GM21723 (cell line): ENCODE results near the gene TXNRD1.
"Not testable (repeated sequence)": the region's sequence is repeated elsewhere in the genome, so short reads cannot be mapped to it uniquely, and the experiment has no call there.

Experiments used
- ATAC-seq: cut with Tn5 transposase; IDR thresholded peaks from one replicate; pipeline ENCODE4 v1.9.1; 2021; ENCODE audit warnings: mild to moderate bottlenecking, moderate library complexity; ENCODE audit not compliant: unreplicated experiment

TXNRD1 gene

GRCh38 chr12:104189915-104190555, 25.5 kb upstream of the TXNRD1 start:
- ATAC-seq, result no peak

- ATAC-seq, result no peak
Measured at GRCh38 chr12:104190641-104191176, 24.9 kb upstream of the TXNRD1 start.

GRCh38 chr12:104197264-104197663, 18.3 kb upstream of the TXNRD1 start:
- no peak for ATAC-seq

GRCh38 chr12:104199964-104200363, 15.6 kb upstream of the TXNRD1 start:
- ATAC-seq, result no peak

- ATAC-seq, result peak; percentile 51
Measured at GRCh38 chr12:104201238-104202001, 14.2 kb upstream of the TXNRD1 start.

GRCh38 chr12:104204690-104205480, 10.7 kb upstream of the TXNRD1 start:
- ATAC-seq, result no peak

GRCh38 chr12:104207416-104208205, 8.0 kb upstream of the TXNRD1 start:
- no peak for ATAC-seq

- ATAC-seq, result no peak
Measured at GRCh38 chr12:104212516-104212915, 3.1 kb upstream of the TXNRD1 start.

GRCh38 chr12:104213952-104214351, 1.6 kb upstream of the TXNRD1 start:
- ATAC-seq, result no peak

GRCh38 chr12:104216521-104216924, 944 bp downstream of the TXNRD1 start:
- ATAC-seq, result no peak

- not testable (repeated sequence) for ATAC-seq
Measured at GRCh38 chr12:104218506-104218905, 2.9 kb downstream of the TXNRD1 start.

GRCh38 chr12:104218935-104219334, 3.4 kb downstream of the TXNRD1 start:
- no peak for ATAC-seq

GRCh38 chr12:104219361-104219892, 3.8 kb downstream of the TXNRD1 start:
- no peak for ATAC-seq

- ATAC-seq, result no peak
Measured at GRCh38 chr12:104219908-104220404, 4.4 kb downstream of the TXNRD1 start.

GRCh38 chr12:104220931-104221330, 5.4 kb downstream of the TXNRD1 start:
- ATAC-seq, result no peak

- no peak for ATAC-seq
Measured at GRCh38 chr12:104222976-104223375, 7.4 kb downstream of the TXNRD1 start.

GRCh38 chr12:104223712-104224111, 8.1 kb downstream of the TXNRD1 start:
- no peak for ATAC-seq

GRCh38 chr12:104226672-104227071, 11.1 kb downstream of the TXNRD1 start:
- ATAC-seq, result no peak

GRCh38 chr12:104230304-104231095, 14.9 kb downstream of the TXNRD1 start:
- no peak for ATAC-seq
